NCI-H2107 (cell line): ENCODE data around the gene ADAM21.
"Not testable (repeated sequence)": the region's sequence is repeated elsewhere in the genome, so short reads cannot be mapped to it uniquely, and the experiment has no call there.

Experiments
- DNase-seq: peaks from one replicate; lab custom pipeline; 2025; lab: John Stamatoyannopoulos, UW

The ADAM21 gene

GRCh38 chr14:70477356-70478105 is 25.6 kb downstream of the ADAM21 start:
- DNase-seq = not testable (repeated sequence)

- DNase-seq = no peak
These were observed 37.7 kb downstream of the ADAM21 start for GRCh38 chr14:70489579-70490200.

- no peak for DNase-seq
These were observed 46.2 kb downstream of the ADAM21 start for GRCh38 chr14:70498191-70498590.
